Left kidney (tissue), 2 donors: ENCODE measurements around the gene DNER. TPM values are rescaled to one million over a fixed set of nuclear protein-coding genes. Genes with fewer than 3 reads are reported as not detected.
A peak's percentile ranks its signal among the peaks of the same experiment; 100 is the strongest.
"Not testable (repeated sequence)": the region's sequence is repeated elsewhere in the genome, so short reads cannot be mapped to it uniquely, and the experiment has no call there.

Experiments
- DNase-seq: peaks from one replicate; pipeline ENCODE4 v3.0.0-alpha.2; 2013
- polyA plus RNA-seq: library from polyadenylated mRNA; unstranded; fragments of 120-200 nt; gene quantifications from one replicate; pipeline ENCODE4 v1.2.1, GENCODE V29; 2013; ENCODE audit not compliant: insufficient read length

Gene DNER
- polyA plus RNA-seq, 1 donor = 67.2 TPM

GRCh38 chr2:229571243-229571642 lies 143.1 kb downstream of the DNER start:
- DNase-seq = no peak

DNA sequence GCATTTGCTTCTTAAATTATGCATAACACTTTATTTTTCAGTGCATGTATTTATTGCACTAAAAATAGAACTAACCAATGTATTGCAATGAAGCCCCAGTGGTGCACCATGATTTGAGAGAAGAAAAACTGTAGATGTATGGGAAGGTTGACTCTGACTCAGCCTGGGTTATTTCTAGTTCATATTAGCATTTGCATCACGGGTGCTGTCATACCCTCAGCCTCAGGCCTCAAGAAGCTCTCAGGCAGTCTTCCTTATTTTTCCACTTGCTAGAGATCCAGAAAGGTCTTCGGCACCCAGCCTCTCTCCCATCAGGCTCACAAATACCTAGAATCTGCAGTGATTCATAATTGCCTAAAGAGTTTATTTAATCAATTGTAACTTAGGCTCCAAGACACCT lies 148.0 kb downstream of the DNER start:
- no peak for DNase-seq

DNA sequence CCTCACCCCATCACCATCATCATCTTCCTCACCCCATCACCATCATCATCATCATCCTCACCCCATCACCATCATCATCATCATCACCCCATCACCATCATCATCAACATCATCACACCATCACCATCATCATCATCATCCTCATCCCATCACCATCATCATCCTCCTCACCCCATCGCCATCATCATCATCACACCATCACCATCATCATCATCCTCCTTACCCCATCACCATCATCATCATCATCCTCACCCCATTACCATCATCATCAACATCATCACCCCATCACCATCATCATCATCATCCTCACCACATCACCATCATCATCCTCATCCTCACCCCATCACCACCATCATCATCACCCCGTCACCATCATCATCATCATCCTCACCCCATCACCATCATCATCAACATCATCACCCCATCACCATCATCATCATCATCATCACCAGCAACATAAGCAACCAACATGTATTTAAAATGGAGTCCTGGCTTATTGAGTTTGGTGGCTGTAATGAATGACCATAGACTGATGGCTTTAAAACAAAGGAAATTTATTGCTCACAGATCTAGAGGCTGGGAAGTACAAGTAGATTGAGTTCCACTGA lies 150.0 kb downstream of the DNER start:
- no peak for DNase-seq

DNA sequence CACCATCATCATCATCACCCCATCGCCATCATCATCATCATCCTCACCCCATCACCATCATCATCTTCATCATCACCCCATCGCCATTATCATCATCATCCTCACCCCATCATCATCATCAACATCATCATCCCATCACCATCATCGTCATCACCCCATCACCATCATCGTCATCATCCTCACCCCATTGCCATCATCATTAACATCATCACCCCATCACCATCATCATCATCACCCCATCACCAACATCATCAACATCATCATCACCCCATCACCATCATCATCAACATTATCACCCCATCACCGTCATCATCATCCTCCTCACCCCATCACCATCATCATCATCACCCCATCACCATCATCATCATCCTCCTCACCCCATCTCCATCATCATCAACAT lies 151.0 kb downstream of the DNER start:
- DNase-seq = no peak

- no peak for DNase-seq
Observed at GRCh38 chr2:229562472-229563127, 151.8 kb downstream of the DNER start.

DNA sequence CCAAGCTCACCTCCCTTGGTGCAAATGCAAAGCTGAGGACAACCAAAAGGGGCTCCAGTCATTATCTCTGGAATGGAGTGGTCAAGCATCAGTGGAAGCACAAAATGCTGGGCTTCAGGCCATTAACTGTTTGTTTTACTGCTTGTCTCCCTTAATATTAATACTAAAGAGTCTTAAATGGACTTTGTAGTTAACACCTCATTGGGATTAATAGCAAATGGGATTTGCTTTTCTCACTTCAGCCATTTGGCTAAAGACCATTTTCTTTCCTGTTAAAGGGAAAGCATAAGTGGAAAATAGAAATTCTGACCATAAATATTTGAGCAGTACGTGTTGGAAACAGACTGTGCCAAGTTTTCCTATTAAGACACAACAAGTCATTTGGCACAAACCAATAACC lies 154.4 kb downstream of the DNER start:
- no peak for DNase-seq

GRCh38 chr2:229553091-229553490 lies 161.3 kb downstream of the DNER start:
- DNase-seq = no peak

DNA sequence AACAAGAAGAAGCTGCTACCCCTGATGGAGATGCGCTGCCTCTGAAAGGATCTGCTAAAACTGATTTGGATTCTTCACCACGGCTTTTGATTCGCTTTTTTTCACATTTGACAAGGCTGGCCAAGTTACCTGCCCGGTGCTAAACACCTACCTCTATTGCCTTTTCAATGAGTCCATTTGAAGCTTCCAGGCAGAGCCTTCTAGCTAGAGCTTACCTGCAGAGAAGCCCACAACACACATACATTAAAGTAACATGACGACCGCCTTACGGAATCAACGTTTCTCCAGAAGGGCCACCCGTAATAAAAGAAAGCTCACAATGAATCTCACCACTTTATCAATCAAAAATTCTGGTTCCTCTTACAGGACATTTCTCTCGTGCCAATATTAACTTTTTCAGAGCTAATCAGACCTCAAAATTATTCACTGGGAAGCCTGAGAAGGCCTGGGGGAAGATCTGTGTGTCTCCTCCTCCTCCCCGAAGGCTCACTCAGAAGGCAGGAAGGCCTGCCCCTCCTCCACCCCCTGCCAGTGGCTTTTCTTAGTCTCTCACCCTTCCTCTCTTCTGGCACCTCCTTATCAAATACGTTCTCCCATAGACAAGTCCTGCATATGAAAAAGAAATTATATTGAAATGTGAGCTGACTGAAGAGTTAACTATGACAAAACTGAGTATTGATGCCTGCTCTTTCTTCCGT lies 171.0 kb downstream of the DNER start:
- no peak for DNase-seq

- DNase-seq = no peak
Observed at GRCh38 chr2:229539628-229540027, 174.7 kb downstream of the DNER start.

DNA sequence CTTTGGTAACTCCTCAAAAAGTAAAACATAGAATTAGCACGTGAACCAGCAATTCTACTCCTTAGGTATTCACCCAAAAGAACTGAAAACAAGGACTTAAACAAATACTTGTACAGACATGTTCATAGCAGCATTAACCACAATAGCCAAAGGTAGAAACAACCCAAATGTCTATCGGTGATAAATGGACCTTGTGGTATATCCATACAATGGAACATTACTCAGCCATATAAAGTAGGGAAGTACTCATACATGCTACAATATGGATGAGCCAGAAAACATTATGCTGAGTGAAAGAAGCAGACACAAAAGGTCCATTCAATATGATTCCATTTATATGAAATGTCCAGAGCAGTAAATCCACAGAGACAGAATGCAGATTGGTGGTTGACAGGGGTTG lies 182.8 kb downstream of the DNER start:
- DNase-seq = no peak

- no peak for DNase-seq
Observed at GRCh38 chr2:229530434-229530833, 183.9 kb downstream of the DNER start.

DNA sequence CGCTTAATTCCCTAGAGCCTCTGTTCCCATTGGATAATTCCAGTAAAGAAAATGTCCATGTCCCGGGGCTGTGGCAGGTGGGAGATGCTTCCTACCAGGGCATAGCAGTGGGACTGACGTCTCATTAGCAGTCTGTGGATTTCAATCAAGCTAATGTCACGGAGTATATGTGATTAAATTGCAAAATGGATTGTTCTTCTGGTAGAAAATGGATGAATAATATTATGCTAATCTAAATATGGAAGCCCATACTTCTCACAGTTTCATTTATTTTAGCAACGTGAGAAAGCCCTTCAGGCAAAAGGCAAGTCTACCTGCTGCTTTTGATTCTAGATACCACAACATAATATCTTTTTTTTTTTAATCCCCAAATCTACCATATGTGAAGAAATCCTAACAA lies 185.5 kb downstream of the DNER start:
- DNase-seq = no peak

GRCh38 chr2:229526951-229527350 lies 187.4 kb downstream of the DNER start:
- DNase-seq = no peak

- no peak for DNase-seq
Observed at GRCh38 chr2:229524799-229525198, 189.6 kb downstream of the DNER start.

DNA sequence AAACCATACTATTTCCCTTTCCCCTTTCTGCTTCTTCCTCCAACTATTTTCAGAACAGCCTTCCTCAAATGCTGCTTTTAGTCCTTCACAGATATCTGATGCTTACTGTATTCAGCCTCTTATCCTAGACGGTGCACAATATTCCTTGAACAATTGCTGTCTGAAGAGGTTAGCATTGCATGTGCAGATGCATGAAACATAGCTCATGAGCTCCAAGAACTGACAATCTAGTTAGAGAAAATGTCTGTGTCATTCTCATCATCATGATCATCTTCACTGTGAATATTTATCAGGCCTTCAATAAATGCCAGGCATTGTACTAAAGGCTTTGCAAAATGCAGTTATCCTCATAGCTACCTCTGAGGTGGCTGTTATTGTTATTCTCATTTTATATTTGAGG lies 190.7 kb downstream of the DNER start:
- DNase-seq = no peak

GRCh38 chr2:229521576-229521975 lies 192.8 kb downstream of the DNER start:
- DNase-seq = no peak

- peak; percentile 34 for DNase-seq
Observed at GRCh38 chr2:229520691-229521096, 193.7 kb downstream of the DNER start.

DNA sequence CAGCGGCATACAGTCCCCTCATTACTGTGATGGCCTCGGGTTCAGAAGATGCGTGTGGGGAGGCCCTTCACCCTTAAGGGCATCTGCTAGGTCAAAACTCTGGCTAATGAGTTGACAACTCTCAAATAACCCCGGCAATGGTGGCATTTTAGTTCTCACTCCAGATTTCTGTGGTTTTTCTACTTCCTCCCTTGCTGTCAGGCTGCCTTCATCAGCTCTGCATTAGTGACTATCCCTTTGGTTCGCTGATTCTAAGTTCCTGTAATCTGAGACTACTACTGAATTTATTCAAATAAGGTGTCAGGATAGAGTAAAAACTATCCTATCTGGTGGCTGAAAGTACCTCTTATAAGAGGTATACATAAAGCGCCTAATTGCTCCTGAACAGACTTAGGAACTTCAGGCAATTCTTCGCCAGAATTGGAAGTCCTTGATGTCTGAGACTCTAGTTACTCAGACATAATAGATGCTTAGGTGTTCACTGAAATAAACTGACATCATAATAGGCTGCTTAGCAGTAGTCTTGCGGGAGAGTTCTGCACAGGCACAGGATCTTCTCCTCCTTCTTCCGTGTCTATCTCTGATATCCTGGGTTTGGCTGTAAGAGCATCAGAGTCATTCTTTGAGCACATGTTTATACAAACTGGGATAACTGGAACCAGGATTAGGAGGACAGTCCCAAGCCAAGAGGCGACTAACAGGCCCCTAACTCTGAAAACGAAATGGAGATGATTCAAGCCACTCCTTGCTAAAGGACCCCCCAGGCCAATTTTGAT lies 194.5 kb downstream of the DNER start:
- no peak for DNase-seq

DNA sequence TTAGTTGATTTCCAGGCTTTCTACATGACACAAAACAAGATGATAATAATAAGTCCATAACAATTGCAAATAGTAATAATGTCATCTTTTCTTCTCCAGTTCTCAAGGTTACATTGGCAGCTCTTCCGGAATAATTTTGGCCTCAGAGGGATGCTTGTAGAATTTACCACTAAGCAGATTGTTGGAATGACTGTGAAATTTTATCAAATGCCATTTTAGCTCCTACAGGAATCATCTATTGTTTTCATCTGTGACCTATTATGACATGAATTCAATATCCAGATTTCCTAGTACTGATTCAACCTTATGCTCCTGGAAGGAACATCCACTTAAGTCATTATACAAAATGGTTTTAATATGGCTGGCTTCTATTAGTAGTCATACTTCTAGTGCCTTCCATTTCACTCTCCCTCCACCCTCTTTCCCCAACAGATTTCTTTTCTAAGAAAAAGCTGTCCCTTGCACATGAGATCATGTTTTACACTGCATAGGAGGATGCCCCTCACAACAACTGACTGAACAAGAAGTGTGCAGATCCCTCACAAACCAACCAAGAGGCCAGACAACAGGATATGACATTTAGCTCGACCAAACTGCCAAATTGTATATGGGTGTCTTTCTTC lies 200.0 kb downstream of the DNER start:
- no peak for DNase-seq

- no peak for DNase-seq
Observed at GRCh38 chr2:229511524-229511923, 202.8 kb downstream of the DNER start.

GRCh38 chr2:229506699-229507098 lies 207.7 kb downstream of the DNER start:
- not testable (repeated sequence) for DNase-seq

- DNase-seq = no peak
Observed at GRCh38 chr2:229501051-229501794, 213.1 kb downstream of the DNER start.
